DOHH2 (cell line): Measurements from ENCODE around the gene CREB1.

Experiments used
- EZH2phosphoT487 ChIP-seq: fragments of 200-600 bp; sonication (generic); IDR thresholded peaks from 2 replicates; pipeline ENCODE4 v1.6.1; 2017; ENCODE audit warnings: borderline replicate concordance, mild to moderate bottlenecking, antibody characterized with exemption, low read length, moderate library complexity, mixed read lengths
- TF ChIP-seq, protein P1 (sequence below): fragments of 200-600 bp; sonication (generic); IDR thresholded peaks from one replicate; pipeline ENCODE4 v1.5.1; 2014; ENCODE audit warnings: antibody characterized with exemption, mild to moderate bottlenecking, low read depth, low read length; ENCODE audit not compliant: poor library complexity, severe bottlenecking

DNA sequence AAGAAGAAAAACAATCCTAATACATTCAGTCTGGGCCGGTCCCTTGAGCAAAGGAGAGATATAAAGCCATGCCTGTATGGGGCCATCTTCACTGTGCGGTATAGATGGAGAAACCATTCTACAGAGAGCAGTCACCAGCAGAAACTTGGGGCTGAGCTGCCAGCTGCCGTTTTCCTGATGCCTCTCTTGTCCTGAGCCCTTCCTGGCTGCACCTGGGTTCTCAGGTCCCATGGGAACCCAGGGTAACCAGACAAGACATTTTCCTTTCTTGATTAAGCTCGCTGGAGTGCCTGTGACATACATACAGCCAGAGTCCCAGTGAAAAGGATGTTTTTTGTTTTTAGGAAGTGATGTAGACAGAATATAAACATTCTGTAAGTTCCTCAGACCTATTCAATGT is 100.7 kb downstream of the CREB1 start:
- TF ChIP-seq, protein P1, sequence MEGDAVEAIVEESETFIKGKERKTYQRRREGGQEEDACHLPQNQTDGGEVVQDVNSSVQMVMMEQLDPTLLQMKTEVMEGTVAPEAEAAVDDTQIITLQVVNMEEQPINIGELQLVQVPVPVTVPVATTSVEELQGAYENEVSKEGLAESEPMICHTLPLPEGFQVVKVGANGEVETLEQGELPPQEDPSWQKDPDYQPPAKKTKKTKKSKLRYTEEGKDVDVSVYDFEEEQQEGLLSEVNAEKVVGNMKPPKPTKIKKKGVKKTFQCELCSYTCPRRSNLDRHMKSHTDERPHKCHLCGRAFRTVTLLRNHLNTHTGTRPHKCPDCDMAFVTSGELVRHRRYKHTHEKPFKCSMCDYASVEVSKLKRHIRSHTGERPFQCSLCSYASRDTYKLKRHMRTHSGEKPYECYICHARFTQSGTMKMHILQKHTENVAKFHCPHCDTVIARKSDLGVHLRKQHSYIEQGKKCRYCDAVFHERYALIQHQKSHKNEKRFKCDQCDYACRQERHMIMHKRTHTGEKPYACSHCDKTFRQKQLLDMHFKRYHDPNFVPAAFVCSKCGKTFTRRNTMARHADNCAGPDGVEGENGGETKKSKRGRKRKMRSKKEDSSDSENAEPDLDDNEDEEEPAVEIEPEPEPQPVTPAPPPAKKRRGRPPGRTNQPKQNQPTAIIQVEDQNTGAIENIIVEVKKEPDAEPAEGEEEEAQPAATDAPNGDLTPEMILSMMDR = no peak
- no peak for TF ChIP-seq EZH2phosphoT487
